ENCODE measurements around the gene STXBP6.

Gene STXBP6

GRCh38 chr14:24948261-24948847, 101.6 kb downstream of the STXBP6 start:
- DNase-seq (ENCODE audit: low read depth in 1 of 2, low spot score in 1 of 2): no peak
- no peak overlapping the region for H3K4me3 ChIP-seq (replicated peaks; ENCODE audit: insufficient read depth, low read length)

GRCh38 chr14:24947131-24947530, 102.8 kb downstream of the STXBP6 start:
- H3K27ac ChIP-seq (replicated peaks): no peak overlapping the region
- no peak for DNase-seq (ENCODE audit: low read depth in 1 of 2, low spot score in 1 of 2)
- H3K4me3 ChIP-seq (replicated peaks; ENCODE audit: insufficient read depth, low read length): no peak overlapping the region
- TF ChIP-seq REST (IDR thresholded peaks at IDR 0.05; ENCODE audit: insufficient replicate concordance, low read depth) (no peak), CTCF (IDR thresholded peaks at IDR 0.05; ENCODE audit: insufficient read depth, low read length) (no peak), SPI1 (IDR thresholded peaks at IDR 0.05; ENCODE audit: borderline replicate concordance, low read depth) (no peak), GABPA (IDR thresholded peaks at IDR 0.05; ENCODE audit: low read depth) (no peak), POLR2AphosphoS5 (IDR thresholded peaks at IDR 0.05; ENCODE audit: low read depth) (no peak)
- H3K27me3 ChIP-seq (ENCODE audit: insufficient read depth, poor library complexity, severe bottlenecking): peaks cover 2% of the 10 kb centered on the region

More at GRCh38 chr14:24948261-24948847, 101.6 kb downstream of the STXBP6 start:
- no peak overlapping the region for H3K27ac ChIP-seq (replicated peaks)
- TF ChIP-seq GABPA (IDR thresholded peaks at IDR 0.05; ENCODE audit: low read depth) (no peak), REST (IDR thresholded peaks at IDR 0.05; ENCODE audit: insufficient replicate concordance, low read depth) (no peak)
- H3K27me3 ChIP-seq (ENCODE audit: insufficient read depth, poor library complexity, severe bottlenecking): peaks cover 1% of the 10 kb centered on the region

GRCh38 chr14:24944800-24945199, 105.1 kb downstream of the STXBP6 start:
- Histone ChIP-seq H3K4me3 (replicated peaks; ENCODE audit: insufficient read depth, low read length) (no peak overlapping the region), H3K27ac (replicated peaks) (no peak overlapping the region), H3K27me3 (ENCODE audit: insufficient read depth, poor library complexity, severe bottlenecking) (peaks cover 2% of the 10 kb centered on the region)
- TF ChIP-seq GABPA (IDR thresholded peaks at IDR 0.05; ENCODE audit: low read depth) (no peak), POLR2AphosphoS5 (IDR thresholded peaks at IDR 0.05; ENCODE audit: low read depth) (no peak), REST (IDR thresholded peaks at IDR 0.05; ENCODE audit: insufficient replicate concordance, low read depth) (no peak), SPI1 (IDR thresholded peaks at IDR 0.05; ENCODE audit: borderline replicate concordance, low read depth) (no peak), CTCF (IDR thresholded peaks at IDR 0.05; ENCODE audit: insufficient read depth, low read length) (no peak)
- no peak for DNase-seq (ENCODE audit: low read depth in 1 of 2, low spot score in 1 of 2)
